ENCODE results near the gene JMY. TPM values are rescaled to one million over a fixed set of nuclear protein-coding genes. Genes with fewer than 3 reads are reported as not detected.

The JMY gene
- total RNA-seq, 1 experiment from 2014 or later, result 11.3 TPM

- TF ChIP-seq CTCF (IDR thresholded peaks at IDR 0.05; ENCODE audit: insufficient read depth in 1 of 2, low read depth in 1 of 2, low read length in 1 of 2, severe bottlenecking in 1 of 2, unreplicated experiment in 1 of 2), result no peak
- DNase-seq, result no peak
- Histone ChIP-seq H3K27me3 (replicated peaks; ENCODE audit: control insufficient read depth, insufficient read depth, low read length) (no peaks in the 10 kb centered on the region), H3K4me1 (no peaks in the 10 kb centered on the region), H3K36me3 (ENCODE audit: control insufficient read depth, insufficient read depth, low read length) (peaks cover 2% of the 10 kb centered on the region; the same call in 1 of the 2 replicates), H3K4me3 (ENCODE audit: low read depth, low read length) (no peak overlapping the region), H3K9me3 (no peaks in the 10 kb centered on the region)
- intact Hi-C loops (cut with micrococcal nuclease; ENCODE audit: unreplicated experiment), result no loop called here
- Mint-ChIP-seq H3K4me3 (ENCODE audit: unreplicated experiment) (no peak overlapping the region), H3K4me1 (ENCODE audit: low read depth, unreplicated experiment) (peaks cover 7% of the 10 kb centered on the region), H3K27me3 (ENCODE audit: insufficient read depth, unreplicated experiment) (no peaks in the 10 kb centered on the region), H3K9me3 (ENCODE audit: unreplicated experiment) (no peaks in the 10 kb centered on the region), H3K27ac (ENCODE audit: unreplicated experiment) (no peak overlapping the region), H3K36me3 (ENCODE audit: insufficient read depth, unreplicated experiment) (no peaks in the 10 kb centered on the region)
- POLR2A ChIA-PET, result no interaction called here
- no TSS peak for BruUV-seq (replicated peaks)
- CTCF ChIA-PET, result no interaction called here
Measured at GRCh38 chr5:79301046-79301712, 65.2 kb downstream of the JMY start.

- DNase-seq, result no peak
- H3K27me3 ChIP-seq (replicated peaks; ENCODE audit: control insufficient read depth, insufficient read depth, low read length), result no peaks in the 10 kb centered on the region
- H3K4me1 ChIP-seq, result no peaks in the 10 kb centered on the region
- TF ChIP-seq CTCF (IDR thresholded peaks at IDR 0.05; ENCODE audit: insufficient read depth in 1 of 2, low read depth in 1 of 2, low read length in 1 of 2, severe bottlenecking in 1 of 2, unreplicated experiment in 1 of 2), result no peak
- Mint-ChIP-seq H3K27me3 (ENCODE audit: insufficient read depth, unreplicated experiment) (no peaks in the 10 kb centered on the region), H3K27ac (ENCODE audit: unreplicated experiment) (no peak overlapping the region), H3K4me3 (ENCODE audit: unreplicated experiment) (no peak overlapping the region), H3K36me3 (ENCODE audit: insufficient read depth, unreplicated experiment) (peaks cover 6% of the 10 kb centered on the region), H3K4me1 (ENCODE audit: low read depth, unreplicated experiment) (peaks cover 7% of the 10 kb centered on the region), H3K9me3 (ENCODE audit: unreplicated experiment) (no peaks in the 10 kb centered on the region)
- H3K9me3 ChIP-seq, result no peaks in the 10 kb centered on the region
- H3K4me3 ChIP-seq (ENCODE audit: low read depth, low read length), result no peak overlapping the region
- H3K36me3 ChIP-seq (ENCODE audit: control insufficient read depth, insufficient read depth, low read length), result peaks cover 2% of the 10 kb centered on the region; the same call in 1 of the 2 replicates
- no TSS peak for BruUV-seq (replicated peaks)
- POLR2A ChIA-PET, result no interaction called here
- CTCF ChIA-PET, result no interaction called here
- intact Hi-C loops (cut with micrococcal nuclease; ENCODE audit: unreplicated experiment), result no loop called here
Measured at GRCh38 chr5:79302454-79302853, 66.5 kb downstream of the JMY start.

- Histone ChIP-seq H3K4me1 (no peaks in the 10 kb centered on the region), H3K27me3 (replicated peaks; ENCODE audit: control insufficient read depth, insufficient read depth, low read length) (no peaks in the 10 kb centered on the region), H3K36me3 (ENCODE audit: control insufficient read depth, insufficient read depth, low read length) (peaks cover 2% of the 10 kb centered on the region; the same call in 1 of the 2 replicates), H3K4me3 (ENCODE audit: low read depth, low read length) (no peak overlapping the region), H3K9me3 (no peaks in the 10 kb centered on the region)
- no peaks in the 10 kb centered on the region for H3K4me1 Mint-ChIP-seq (ENCODE audit: low read depth, unreplicated experiment)
- no peak for DNase-seq
- intact Hi-C loops (cut with micrococcal nuclease; ENCODE audit: unreplicated experiment), result no loop called here
- BruUV-seq (replicated peaks), result no TSS peak
- no peaks in the 10 kb centered on the region for H3K9me3 Mint-ChIP-seq (ENCODE audit: unreplicated experiment)
- no peak for TF ChIP-seq CTCF (IDR thresholded peaks at IDR 0.05; ENCODE audit: insufficient read depth in 1 of 2, low read depth in 1 of 2, low read length in 1 of 2, severe bottlenecking in 1 of 2, unreplicated experiment in 1 of 2)
- H3K27me3 Mint-ChIP-seq (ENCODE audit: insufficient read depth, unreplicated experiment), result no peaks in the 10 kb centered on the region
- POLR2A ChIA-PET, result interaction anchor here (0.5 to 0.7 kb wide), 2 partner anchors 95 to 874 kb away, joined by 3 read pairs; no protein-coding TSS in a partner anchor
- peaks cover 6% of the 10 kb centered on the region for H3K36me3 Mint-ChIP-seq (ENCODE audit: insufficient read depth, unreplicated experiment)
- H3K27ac Mint-ChIP-seq (ENCODE audit: unreplicated experiment), result no peak overlapping the region
- CTCF ChIA-PET, result interaction anchor here (0.6 kb wide), 1 partner anchor 53 kb away, joined by 4 read pairs; no protein-coding TSS in a partner anchor
- H3K4me3 Mint-ChIP-seq (ENCODE audit: unreplicated experiment), result no peak overlapping the region
Measured at GRCh38 chr5:79305706-79306105, 69.8 kb downstream of the JMY start.

All from Caco-2 (cell line).